ENCODE results near the gene TMED4. TPM values are rescaled to one million over a fixed set of nuclear protein-coding genes. Genes with fewer than 3 reads are reported as not detected.

The TMED4 gene
- polyA plus RNA-seq, 3 donors, result 45.7 to 76.7 (median 49.0) TPM

GRCh38 chr7:44565795-44566559 lies 16.1 kb downstream of the TMED4 start:
- H3K79me2 ChIP-seq (ENCODE audit: insufficient read depth, low read length), result no peaks in the 10 kb centered on the region
- no peak for DNase-seq
- no peak overlapping the region for H3K4me3 ChIP-seq (replicated peaks in 1 of 3; ENCODE audit: low read depth in 2 of 3, low read length in 3 of 3)
- intact Hi-C loops (cut with micrococcal nuclease), result no loop called here
- H3K4me2 ChIP-seq (replicated peaks; ENCODE audit: extremely low read depth, low read length, poor library complexity, severe bottlenecking), result no peak overlapping the region
- H3K36me3 ChIP-seq (replicated peaks in 1 of 2; ENCODE audit: control insufficient read depth in 1 of 2, insufficient read depth in 2 of 2, low read length in 2 of 2), result peaks cover 62 to 76% of the 10 kb centered on the region in 2 donors
- H3K27me3 ChIP-seq (ENCODE audit: control insufficient read depth in 2 of 2, insufficient read depth in 2 of 2, low read length in 2 of 2), result no peaks in the 10 kb centered on the region
- peaks cover 11% of the 10 kb centered on the region for H3K4me1 Mint-ChIP-seq
- WGBS (ENCODE audit: insufficient coverage), result 40% methylated on average over 7 of the region's 16 CpGs
- peaks cover 64 to 75% of the 10 kb centered on the region in 2 donors for H3K36me3 Mint-ChIP-seq
- peaks cover 0 to 4% (median 0%) of the 10 kb centered on the region in 3 donors for H3K27me3 Mint-ChIP-seq (ENCODE audit: low read depth in 3 of 3)
- peak overlapping the region; percentile 5 to 33 for H3K27ac ChIP-seq (ENCODE audit: low read depth in 1 of 2, low read length in 2 of 2)
- H2AFZ ChIP-seq (ENCODE audit: insufficient read depth, low read depth, low read length, poor library complexity, severe bottlenecking), result no peak overlapping the region
- peak; percentile 66 for TF ChIP-seq CTCF (IDR thresholded peaks at IDR 0.05)
- H3K9ac ChIP-seq (ENCODE audit: insufficient read depth, low read length, poor library complexity, severe bottlenecking), result no peak overlapping the region
- peak overlapping the region in 6 of 7 donors; percentile 33 to 75 (median 44) for H3K27ac Mint-ChIP-seq
- H3K4me3 Mint-ChIP-seq, result no peak overlapping the region
- H4K20me1 ChIP-seq (ENCODE audit: insufficient read depth, low read length), result peaks cover 21% of the 10 kb centered on the region
- no peaks in the 10 kb centered on the region for H3K9me3 ChIP-seq (replicated peaks in 1 of 2; ENCODE audit: control insufficient read depth in 1 of 2, insufficient read depth in 1 of 2, low read length in 2 of 2)
- H3K9me3 Mint-ChIP-seq, result peaks cover 0 to 3% (median 0%) of the 10 kb centered on the region in 7 donors
- no peaks in the 10 kb centered on the region for H3K4me1 ChIP-seq (ENCODE audit: control insufficient read depth in 1 of 2, insufficient read depth in 2 of 2, low read length in 2 of 2)

- peaks cover 11% of the 10 kb centered on the region for H3K4me1 Mint-ChIP-seq
- peaks cover 0 to 3% (median 0%) of the 10 kb centered on the region in 7 donors for H3K9me3 Mint-ChIP-seq
- Histone ChIP-seq H3K4me3 (replicated peaks in 1 of 3; ENCODE audit: low read depth in 2 of 3, low read length in 3 of 3) (no peak overlapping the region), H3K79me2 (ENCODE audit: insufficient read depth, low read length) (no peaks in the 10 kb centered on the region), H3K36me3 (replicated peaks in 1 of 2; ENCODE audit: control insufficient read depth in 1 of 2, insufficient read depth in 2 of 2, low read length in 2 of 2) (peaks cover 55 to 68% of the 10 kb centered on the region in 2 donors), H3K9ac (ENCODE audit: insufficient read depth, low read length, poor library complexity, severe bottlenecking) (no peak overlapping the region), H4K20me1 (ENCODE audit: insufficient read depth, low read length) (peaks cover 21% of the 10 kb centered on the region), H3K27me3 (ENCODE audit: control insufficient read depth in 2 of 2, insufficient read depth in 2 of 2, low read length in 2 of 2) (no peaks in the 10 kb centered on the region), H3K4me1 (ENCODE audit: control insufficient read depth in 1 of 2, insufficient read depth in 2 of 2, low read length in 2 of 2) (no peaks in the 10 kb centered on the region), H3K27ac (ENCODE audit: low read depth in 1 of 2, low read length in 2 of 2) (peak overlapping the region in 1 of 2 donors; percentile 37), H2AFZ (ENCODE audit: insufficient read depth, low read depth, low read length, poor library complexity, severe bottlenecking) (no peak overlapping the region), H3K9me3 (replicated peaks in 1 of 2; ENCODE audit: control insufficient read depth in 1 of 2, insufficient read depth in 1 of 2, low read length in 2 of 2) (no peaks in the 10 kb centered on the region), H3K4me2 (replicated peaks; ENCODE audit: extremely low read depth, low read length, poor library complexity, severe bottlenecking) (no peak overlapping the region)
- H3K4me3 Mint-ChIP-seq, result no peak overlapping the region
- WGBS (ENCODE audit: insufficient coverage), result 72% methylated on average over 13 of the region's 13 CpGs
- peaks cover 0 to 5% (median 1%) of the 10 kb centered on the region in 3 donors for H3K27me3 Mint-ChIP-seq (ENCODE audit: low read depth in 3 of 3)
- H3K36me3 Mint-ChIP-seq, result peaks cover 56 to 68% of the 10 kb centered on the region in 2 donors
- peak overlapping the region in 5 of 7 donors; percentile 3 to 60 (median 45) for H3K27ac Mint-ChIP-seq
- intact Hi-C loops (cut with micrococcal nuclease), result no loop called here
- peak; percentile 33 to 54 (median 43) for DNase-seq
- TF ChIP-seq CTCF (IDR thresholded peaks at IDR 0.05), result peak; percentile 98
These were observed 16.8 kb downstream of the TMED4 start for GRCh38 chr7:44565097-44565794.

Data from CD14-positive monocyte (primary cell).